Natural killer cell (primary cell): ENCODE measurements around the gene FRAS1. TPM values are rescaled to one million over a fixed set of nuclear protein-coding genes. Genes with fewer than 3 reads are reported as not detected.

Source experiments
- ATAC-seq, 3 donors: fragments of 150-1000 bp in 2 of 3; fragments of 200-7000 bp in 1 of 3; cut with Tn5 transposase; 1 replicate in 1 of 3; 2 replicates in 2 of 3; pipeline ENCODE4 v1.10.0; 2021; ENCODE audit warnings: mild to moderate bottlenecking in 2 of 3, moderate library complexity in 2 of 3
- DNase-seq, 2 donors: peaks; one replicate each; pipeline versions ENCODE4 v3.0.0 to v3.0.0-alpha.2; 2013 to 2021; ENCODE audit warnings: mixed read lengths in 1 of 2
- H3K27ac ChIP-seq: one replicate; pipeline ENCODE4 v1.5.1; 2013; ENCODE audit warnings: mild to moderate bottlenecking, low read length
- H3K27me3 ChIP-seq: one replicate; pipeline ENCODE4 v1.6.1; 2013; ENCODE audit warnings: low read length; ENCODE audit not compliant: control insufficient read depth, insufficient read depth
- H3K36me3 ChIP-seq: one replicate; pipeline ENCODE4 v1.6.1; 2013; ENCODE audit warnings: low read length; ENCODE audit not compliant: control insufficient read depth, insufficient read depth
- H3K4me1 ChIP-seq: one replicate; pipeline ENCODE4 v1.6.1; 2013; ENCODE audit warnings: low read length; ENCODE audit not compliant: control insufficient read depth, insufficient read depth
- H3K4me3 ChIP-seq: one replicate; pipeline ENCODE4 v1.5.1; 2013; ENCODE audit warnings: low read length
- H3K9me3 ChIP-seq: one replicate; pipeline ENCODE4 v1.6.1; 2013; ENCODE audit warnings: low read length; ENCODE audit not compliant: control insufficient read depth, insufficient read depth
- H3K27ac Mint-ChIP-seq, 2 donors: one replicate each; pipeline ENCODE4 v1.8.0; 2022; ENCODE audit warnings: mild to moderate bottlenecking in 2 of 2, mixed read lengths in 2 of 2, moderate library complexity in 1 of 2
- H3K27me3 Mint-ChIP-seq, 2 donors: one replicate each; pipeline ENCODE4 v1.8.0; 2022; ENCODE audit warnings: low read depth in 2 of 2, mixed read lengths in 2 of 2
- H3K36me3 Mint-ChIP-seq: one replicate; pipeline ENCODE4 v1.8.0; 2022; ENCODE audit warnings: mixed read lengths
- H3K4me1 Mint-ChIP-seq, 2 donors: one replicate each; pipeline ENCODE4 v1.8.0; 2022; ENCODE audit warnings: mixed read lengths in 2 of 2
- H3K4me3 Mint-ChIP-seq: one replicate; pipeline ENCODE4 v1.8.0; 2022; ENCODE audit warnings: mild to moderate bottlenecking, moderate library complexity, mixed read lengths
- H3K9me3 Mint-ChIP-seq, 2 donors: one replicate each; pipeline ENCODE4 v1.8.0; 2022; ENCODE audit warnings: mixed read lengths in 2 of 2
- CTCF ChIP-seq: fragments of 200-600 bp; IDR thresholded peaks from one replicate; pipeline ENCODE4 v1.8.0; 2022; ENCODE audit warnings: antibody characterized with exemption
- WGBS: methylation state at CpG from one replicate; pipeline ENCODE4 v1.1.7; 2013; ENCODE audit warnings: missing lambda C conversion rate; ENCODE audit not compliant: insufficient coverage; 5-methylcytosine and 5-hydroxymethylcytosine counted together
- intact Hi-C: fragments of 100-400 bp; cut with micrococcal nuclease; formaldehyde crosslinking; loops from one replicate; pipeline ENCODE4 v1.14.2; 2022
- total RNA-seq, 4 donors: library from RNA; stranded (reverse); fragments of 120-200 nt in 1 of 4; gene quantifications; one replicate each; pipeline versions ENCODE4 v1.2.3 to v1.2.4, GENCODE V29; 2013 to 2022

Gene FRAS1
- total RNA-seq, 3 donors from 2014 or later (not counting 1 experiment from before 2014, with no cell fraction given) = 0.15 to 0.31 TPM; not detected in 1

- Mint-ChIP-seq H3K4me1 (peaks cover 28 to 33% of the 10 kb centered on the region in 2 donors), H3K9me3 (no peaks in the 10 kb centered on the region), H3K36me3 (no peaks in the 10 kb centered on the region), H3K27ac (no peak overlapping the region), H3K27me3 (peaks cover 17 to 53% of the 10 kb centered on the region in 2 donors), H3K4me3 (peak overlapping the region; percentile 25)
- 0% methylated on average over 1 of the region's 1 CpG for WGBS
- DNase-seq (no peak), ATAC-seq (peak in 1 of 3 donors; percentile 45)
- Histone ChIP-seq H3K4me1 (peaks cover 10% of the 10 kb centered on the region), H3K27me3 (peaks cover 11% of the 10 kb centered on the region), H3K36me3 (no peaks in the 10 kb centered on the region), H3K4me3 (no peak overlapping the region), H3K9me3 (no peaks in the 10 kb centered on the region), H3K27ac (no peak overlapping the region)
- intact Hi-C loops = no loop called here
- TF ChIP-seq CTCF = no peak
Observed at GRCh38 chr4:78167510-78167909, 110.4 kb downstream of the FRAS1 start.

GRCh38 chr4:78168029-78168428, 110.9 kb downstream of the FRAS1 start:
- Mint-ChIP-seq H3K4me1 (peaks cover 28 to 33% of the 10 kb centered on the region in 2 donors), H3K27ac (no peak overlapping the region), H3K4me3 (peak overlapping the region; percentile 25), H3K27me3 (peaks cover 15 to 53% of the 10 kb centered on the region in 2 donors), H3K9me3 (no peaks in the 10 kb centered on the region), H3K36me3 (no peaks in the 10 kb centered on the region)
- WGBS = 91% methylated on average over 3 of the region's 3 CpGs
- Histone ChIP-seq H3K36me3 (no peaks in the 10 kb centered on the region), H3K4me3 (no peak overlapping the region), H3K4me1 (peaks cover 10% of the 10 kb centered on the region), H3K27ac (no peak overlapping the region), H3K27me3 (peaks cover 8% of the 10 kb centered on the region), H3K9me3 (no peaks in the 10 kb centered on the region)
- no peak for TF ChIP-seq CTCF
- no peak for DNase-seq
- intact Hi-C loops = no loop called here
- ATAC-seq = no peak

GRCh38 chr4:78169728-78170127, 112.6 kb downstream of the FRAS1 start:
- no peak overlapping the region for H3K4me3 Mint-ChIP-seq
- peaks cover 28 to 33% of the 10 kb centered on the region in 2 donors for H3K4me1 Mint-ChIP-seq
- peaks cover 19 to 61% of the 10 kb centered on the region in 2 donors for H3K27me3 Mint-ChIP-seq
- Histone ChIP-seq H3K4me1 (peaks cover 10% of the 10 kb centered on the region), H3K36me3 (no peaks in the 10 kb centered on the region), H3K27me3 (peaks cover 6% of the 10 kb centered on the region), H3K27ac (no peak overlapping the region), H3K4me3 (no peak overlapping the region), H3K9me3 (no peaks in the 10 kb centered on the region)
- no peak overlapping the region for H3K27ac Mint-ChIP-seq
- DNase-seq (no peak), ATAC-seq (no peak)
- no peaks in the 10 kb centered on the region for H3K9me3 Mint-ChIP-seq
- H3K36me3 Mint-ChIP-seq = peaks cover 6% of the 10 kb centered on the region
- 100% methylated on average over 1 of the region's 1 CpG for WGBS
- intact Hi-C loops = no loop called here
- no peak for TF ChIP-seq CTCF

- DNase-seq (no peak), ATAC-seq (no peak)
- Histone ChIP-seq H3K9me3 (no peaks in the 10 kb centered on the region), H3K36me3 (no peaks in the 10 kb centered on the region), H3K27me3 (peaks cover 3% of the 10 kb centered on the region), H3K4me1 (peaks cover 8% of the 10 kb centered on the region), H3K4me3 (no peak overlapping the region), H3K27ac (no peak overlapping the region)
- TF ChIP-seq CTCF = no peak
- Mint-ChIP-seq H3K36me3 (peaks cover 6% of the 10 kb centered on the region), H3K27me3 (peaks cover 32 to 66% of the 10 kb centered on the region in 2 donors), H3K9me3 (no peaks in the 10 kb centered on the region), H3K4me1 (peaks cover 17 to 18% of the 10 kb centered on the region in 2 donors), H3K27ac (no peak overlapping the region), H3K4me3 (no peak overlapping the region)
- WGBS = 83% methylated on average over 6 of the region's 6 CpGs
- intact Hi-C loops = no loop called here
Observed at GRCh38 chr4:78171482-78171881, 114.4 kb downstream of the FRAS1 start.
